ENCODE measurements around the gene ABCA7. TPM values are rescaled to one million over a fixed set of nuclear protein-coding genes. Genes with fewer than 3 reads are reported as not detected.

Gene ABCA7
- total and polyA plus RNA-seq, 2 of the 8 experiments (the other 6 are each of a cell fraction or from before 2014, with no cell fraction given) = 10.4 to 25.6 TPM

GRCh38 chr19:1111641-1112267 lies 71.8 kb downstream of the ABCA7 start:
- FAIRE-seq = no peak
- Histone ChIP-seq H3K36me3 (ENCODE audit: control insufficient read depth in 2 of 4, insufficient read depth in 4 of 4, low read length in 3 of 4) (peaks cover 2 to 35% (median 10%) of the 10 kb centered on the region in 4 experiments; a peak in 5 of 8 replicates), H3K27ac (ENCODE audit: low read depth, low read length) (no peak overlapping the region), H4K91ac (replicated peaks; ENCODE audit: insufficient read length, low read length) (no peak overlapping the region), H2BK20ac (ENCODE audit: low read length) (no peak overlapping the region), H2BK5ac (ENCODE audit: low read depth, low read length) (no peak overlapping the region), H2BK120ac (replicated peaks; ENCODE audit: low read depth, low read length) (no peak overlapping the region), H3K27me3 (replicated peaks in 1 of 4; ENCODE audit: control insufficient read depth in 3 of 4, extremely low read depth in 1 of 4, insufficient read depth in 3 of 4, low read length in 3 of 4) (no peaks in the 10 kb centered on the region), H3K23ac (ENCODE audit: insufficient read length) (no peak overlapping the region), H3K9ac (replicated peaks in 1 of 4; ENCODE audit: extremely low read depth in 1 of 4, low read depth in 3 of 4, low read length in 3 of 4) (no peak overlapping the region), H3K79me2 (ENCODE audit: control insufficient read depth in 1 of 2, insufficient read depth in 2 of 2, low read length in 2 of 2) (no peaks in the 10 kb centered on the region), H4K20me1 (replicated peaks in 1 of 2; ENCODE audit: control insufficient read depth in 1 of 2, insufficient read depth in 2 of 2, low read length in 2 of 2) (peaks cover 5 to 12% of the 10 kb centered on the region in 2 experiments), H3K4ac (replicated peaks; ENCODE audit: insufficient read length, low read depth, low read length) (no peak overlapping the region), H2AK5ac (ENCODE audit: low read depth, low read length) (no peak overlapping the region), H4K8ac (ENCODE audit: extremely low read depth, insufficient read depth, low read length) (no peak overlapping the region), H3K23me2 (ENCODE audit: low read depth, low read length) (no peaks in the 10 kb centered on the region), H2BK15ac (ENCODE audit: low read length) (no peak overlapping the region), H3K18ac (ENCODE audit: extremely low read depth, low read length) (no peak overlapping the region), H2AFZ (ENCODE audit: low read length) (no peak overlapping the region), H3K56ac (replicated peaks; ENCODE audit: insufficient read length, low read depth, low read length) (no peak overlapping the region), H3K4me3 (ENCODE audit: extremely low read depth in 1 of 4, insufficient read depth in 2 of 4, low read depth in 3 of 4, low read length in 4 of 4) (no peak overlapping the region), H3K79me1 (ENCODE audit: low read depth, low read length) (no peaks in the 10 kb centered on the region), H3K9me3 (ENCODE audit: insufficient read depth in 2 of 2, low read depth in 1 of 2, low read length in 1 of 2) (no peaks in the 10 kb centered on the region), H4K5ac (ENCODE audit: insufficient read length, low read depth, low read length) (no peak overlapping the region), H3K4me2 (ENCODE audit: insufficient read depth in 1 of 2, low read depth in 2 of 2, low read length in 2 of 2) (no peak overlapping the region; a peak in 1 of 4 replicates), H2BK12ac (ENCODE audit: low read depth, low read length) (no peak overlapping the region), H3K4me1 (replicated peaks in 1 of 4; ENCODE audit: control insufficient read depth in 3 of 4, insufficient read depth in 4 of 4, low read length in 3 of 4) (peaks cover 0 to 5% (median 2%) of the 10 kb centered on the region in 4 experiments; a peak in 5 of 7 replicates), H3K14ac (ENCODE audit: insufficient read length) (no peak overlapping the region)
- POLR2A ChIA-PET (ENCODE audit: partially characterized antibody) = interaction anchor here (0.9 to 3.1 kb wide), 5 partner anchors 9 to 117 kb away, joined by 3 to 24 read pairs (median 3); partner anchors contain the start of gene GPX4
- TF ChIP-seq TBP (IDR thresholded peaks at IDR 0.05; ENCODE audit: low read depth, low read length) (no peak), CTBP2 (IDR thresholded peaks at IDR 0.05; ENCODE audit: borderline replicate concordance, insufficient read depth, insufficient read length, low read length) (no peak)
- DNase-seq (ENCODE audit: low read depth in 1 of 2, low spot score in 2 of 2) = no peak
- CTCF ChIA-PET (ENCODE audit: partially characterized antibody) = interaction anchor here (0.6 to 3.7 kb wide), 11 partner anchors 12 to 124 kb away, joined by 3 to 27 read pairs (median 10); no protein-coding TSS in a partner anchor
- whole genome bisulfite sequencing, 2 experiments (ENCODE audit: extremely low coverage in 1 of 2, insufficient coverage in 1 of 2, insufficient read length in 1 of 2, insufficient replicate concordance in 2 of 2, low coverage in 1 of 2, low lambda C conversion rate in 2 of 2, missing lambda C conversion rate in 1 of 2) = 93% methylated on average over 9 of the region's 18 CpGs; no CpG with 5 or more reads in 1 of the 2 experiments
